HFF-Myc (cell line): Measurements from ENCODE around the gene SIVA1.

Source experiments
- DNase-seq: peaks from one replicate; pipeline ENCODE4 v3.0.0-alpha.2; 2011; ENCODE audit warnings: low read depth; ENCODE audit errors: extremely low read depth
- H3K4me3 ChIP-seq: replicated peaks from 2 replicates; pipeline ENCODE4 v1.5.1; 2011; ENCODE audit warnings: low read depth, mild to moderate bottlenecking, control low read depth, low read length
- CTCF ChIP-seq: IDR thresholded peaks from 2 replicates; pipeline ENCODE4 v1.5.1; 2012; ENCODE audit warnings: mild to moderate bottlenecking, low read depth, low read length, control low read depth; ENCODE audit errors: missing control alignments

SIVA1 gene

DNA sequence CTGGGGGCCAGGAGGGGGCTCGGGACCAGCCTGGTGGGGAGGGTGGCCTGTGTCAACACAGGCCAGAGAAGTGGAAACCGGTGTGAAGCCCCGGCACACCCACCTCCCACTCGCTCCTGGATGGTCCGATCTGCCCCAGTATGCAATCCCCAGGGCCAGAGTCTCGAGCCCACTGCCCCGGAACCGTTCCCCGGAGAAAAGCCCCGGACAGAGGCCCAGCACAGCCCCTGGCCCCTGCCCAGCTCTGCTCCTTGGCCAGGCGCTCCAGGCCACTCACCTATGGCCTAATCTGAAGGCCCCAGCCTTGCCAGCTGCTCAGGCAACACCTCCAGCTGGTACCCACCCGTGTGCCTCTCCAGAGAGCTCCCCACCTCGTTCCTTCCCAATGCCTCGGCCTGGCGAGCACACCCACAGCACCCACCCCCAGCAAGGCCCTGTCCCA, 24.9 kb downstream of the SIVA1 start:
- no peak overlapping the region for H3K4me3 ChIP-seq
- TF ChIP-seq CTCF, result no peak
- no peak for DNase-seq

GRCh38 chr14:104778694-104779331, 25.9 kb downstream of the SIVA1 start:
- no peak overlapping the region for H3K4me3 ChIP-seq
- DNase-seq, result no peak
- TF ChIP-seq CTCF, result no peak

DNA sequence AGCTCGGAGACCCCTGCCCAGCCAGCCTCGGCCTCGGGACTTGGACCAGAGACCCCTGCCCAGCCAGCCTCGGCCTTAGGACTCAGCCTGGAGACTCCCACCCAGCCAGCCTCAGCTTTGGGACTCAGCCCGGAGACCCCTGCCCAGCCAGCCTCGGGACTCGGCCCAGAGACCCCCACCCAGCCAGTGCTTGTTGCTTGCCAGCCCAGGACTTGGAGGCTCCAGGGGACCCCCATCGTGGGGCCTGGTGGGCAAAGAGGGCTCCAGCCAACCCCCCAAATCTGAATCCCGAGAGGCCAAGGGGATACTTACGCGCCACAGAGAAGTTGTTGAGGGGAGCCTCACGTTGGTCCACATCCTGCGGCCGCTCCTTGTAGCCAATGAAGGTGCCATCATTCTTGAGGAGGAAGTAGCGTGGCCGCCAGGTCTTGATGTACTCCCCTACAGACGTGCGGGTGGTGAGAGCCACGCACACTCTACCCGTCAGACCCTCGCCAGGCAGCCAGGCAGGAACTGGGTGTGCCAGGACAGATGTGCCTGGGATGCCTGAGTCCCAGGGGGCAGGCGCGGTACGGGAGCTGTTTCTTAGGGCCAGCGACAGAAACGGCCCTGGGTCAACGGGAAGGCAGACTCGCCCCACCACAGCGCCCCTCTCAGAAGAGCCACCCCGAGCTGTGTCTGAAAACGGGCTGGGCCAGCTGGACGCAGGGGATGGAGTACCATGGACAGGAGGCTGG, 27.0 kb downstream of the SIVA1 start:
- H3K4me3 ChIP-seq, result no peak overlapping the region
- no peak for TF ChIP-seq CTCF
- no peak for DNase-seq

DNA sequence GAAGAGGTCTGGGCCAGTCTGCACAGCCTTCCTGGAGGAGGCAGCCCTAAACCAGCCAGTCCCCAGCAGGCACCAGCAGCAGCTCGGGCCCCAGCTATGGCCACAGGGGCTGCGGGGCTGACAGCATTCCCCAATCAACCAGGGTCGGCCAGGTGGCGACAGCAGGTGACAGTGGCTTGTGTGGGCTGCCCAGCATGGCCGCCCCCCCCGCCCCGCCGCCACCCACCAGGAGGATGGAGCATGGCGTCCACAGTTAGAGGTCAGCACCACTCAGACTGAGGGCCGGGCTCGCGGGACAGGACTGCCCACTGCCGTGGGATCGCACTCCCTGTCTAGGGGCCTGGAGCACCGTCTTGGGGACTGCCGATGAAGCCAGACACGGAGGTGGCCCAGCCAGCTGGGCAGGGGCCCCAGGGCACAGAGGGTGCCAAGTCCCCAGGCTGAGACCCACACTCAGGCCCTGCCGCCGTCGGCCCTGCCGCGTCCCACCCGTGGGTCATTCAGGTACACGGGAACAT, 27.6 kb downstream of the SIVA1 start:
- no peak for TF ChIP-seq CTCF
- DNase-seq, result no peak
- no peak overlapping the region for H3K4me3 ChIP-seq

DNA sequence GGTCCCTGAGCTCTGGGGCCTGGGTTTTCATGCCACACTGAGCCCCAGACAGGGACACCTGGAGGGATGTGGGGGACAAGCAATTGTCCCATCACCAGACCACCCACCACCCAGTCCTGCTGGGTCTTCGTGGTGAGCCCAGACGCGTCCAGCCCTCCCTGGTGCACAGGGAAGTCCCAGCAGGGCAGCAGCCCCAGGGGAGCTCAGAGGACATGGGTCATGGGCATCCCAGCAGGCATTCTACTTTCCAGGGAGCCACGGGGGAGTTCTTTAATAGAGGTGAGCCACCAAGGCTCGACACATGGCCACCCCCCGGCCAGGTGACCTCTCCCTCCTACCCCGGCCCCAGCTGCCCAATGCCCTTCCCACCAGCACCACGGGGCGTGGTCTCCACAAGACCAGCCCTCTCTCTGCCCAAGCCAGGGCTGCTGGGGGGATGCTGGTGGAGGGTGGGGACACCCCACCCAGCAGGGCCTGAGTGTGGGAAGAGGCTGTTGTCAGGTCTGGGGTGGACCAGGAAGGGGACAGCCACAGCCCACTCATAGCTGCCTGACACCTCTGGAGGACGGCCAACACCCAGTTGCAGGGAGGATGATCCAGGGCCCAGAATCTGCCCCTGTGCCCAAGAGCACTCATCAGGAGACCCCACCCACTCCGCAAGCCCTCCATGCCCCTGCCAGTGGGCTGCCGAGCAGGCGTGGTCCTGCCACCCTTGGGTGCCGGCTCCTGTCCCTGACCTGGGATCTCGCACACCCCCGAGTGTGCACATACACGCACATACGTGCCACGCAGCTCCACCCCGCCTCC, 28.5 kb downstream of the SIVA1 start:
- H3K4me3 ChIP-seq, result no peak overlapping the region
- no peak for DNase-seq
- no peak for TF ChIP-seq CTCF

DNA sequence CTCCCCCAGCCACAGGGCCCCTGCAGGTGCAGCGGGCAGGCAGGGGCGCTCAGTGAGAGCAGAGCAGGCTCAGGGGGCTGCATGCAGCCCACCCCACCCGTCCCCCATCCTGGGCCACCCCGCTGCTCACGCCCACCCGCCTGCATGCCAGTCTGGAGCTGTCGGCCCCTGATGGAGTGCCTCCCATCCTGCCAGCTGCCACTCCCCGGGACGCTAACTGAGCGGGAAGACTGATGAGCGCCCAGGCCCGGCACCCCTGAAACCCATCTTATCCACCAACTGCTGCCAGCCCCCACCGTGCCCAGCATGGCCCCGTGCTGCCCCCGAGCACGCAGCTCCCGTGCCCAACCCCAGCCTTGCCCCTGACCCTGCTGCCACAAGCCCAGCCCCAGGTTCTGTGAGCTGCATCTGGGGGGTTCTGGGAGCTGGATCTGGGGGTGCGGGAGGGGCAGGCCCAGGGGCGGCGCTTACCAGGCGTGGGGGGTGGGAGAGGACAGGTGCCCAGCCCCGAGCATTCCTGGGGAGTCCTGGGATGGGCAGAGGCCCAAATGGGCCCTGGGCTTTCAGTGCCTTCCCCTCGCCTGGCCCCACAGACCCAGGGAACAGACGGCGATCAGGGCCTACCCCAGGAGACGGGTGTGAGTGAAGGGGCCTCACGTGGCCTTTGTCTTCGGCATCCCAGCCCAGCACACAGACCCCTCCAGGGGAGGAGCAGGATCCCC, 29.3 kb downstream of the SIVA1 start:
- TF ChIP-seq CTCF, result no peak
- no peak for DNase-seq
- H3K4me3 ChIP-seq, result no peak overlapping the region
